ENCODE data around the gene COPS2.
A peak's percentile ranks its signal among the peaks of the same experiment; 100 is the strongest.
"Not testable (repeated sequence)": the region's sequence is repeated elsewhere in the genome, so short reads cannot be mapped to it uniquely, and the experiment has no call there.

Gene COPS2

DNA sequence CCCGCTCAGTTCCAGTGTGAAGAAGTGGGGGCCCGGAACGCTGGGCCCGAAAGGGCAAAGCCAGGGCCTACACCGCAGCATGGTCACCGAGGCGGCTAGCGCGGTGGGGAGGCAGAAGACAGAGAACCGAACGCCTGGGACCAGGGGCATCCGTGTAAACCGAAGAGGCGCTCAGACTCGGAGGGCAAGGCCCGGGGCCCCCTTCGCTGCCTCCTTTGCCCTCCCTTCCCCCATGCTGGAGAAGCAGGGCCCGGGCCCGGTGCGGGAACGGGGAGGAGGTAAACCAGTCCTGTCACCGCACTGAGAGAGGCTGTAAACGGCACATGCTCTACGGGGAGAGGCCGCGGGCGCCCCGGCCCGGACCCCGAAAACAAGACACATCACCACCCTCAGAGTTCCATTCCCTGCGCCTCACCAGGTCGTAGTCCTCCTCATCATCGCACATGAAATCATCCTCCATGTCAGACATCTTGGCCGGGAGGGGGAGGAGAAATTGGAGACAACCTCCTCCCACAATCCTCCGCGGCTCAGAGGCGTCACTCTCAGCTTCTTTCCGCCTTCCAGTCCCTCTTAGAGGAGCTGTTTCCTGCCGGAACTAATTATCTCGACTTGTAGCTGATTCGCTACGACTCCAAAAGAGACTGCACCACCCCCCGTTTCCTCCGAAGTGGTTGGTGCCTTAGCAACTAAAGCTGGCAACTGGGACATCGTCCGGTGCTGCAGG lies at the start of gene COPS2:
Gene COPS2 (minus strand): TSS at position 490 of the 724 bp plus-strand sequence. CDS start 21 bp downstream, at position 469.
- DNase-seq = peak; percentile 77 to 99 (median 93)

DNA sequence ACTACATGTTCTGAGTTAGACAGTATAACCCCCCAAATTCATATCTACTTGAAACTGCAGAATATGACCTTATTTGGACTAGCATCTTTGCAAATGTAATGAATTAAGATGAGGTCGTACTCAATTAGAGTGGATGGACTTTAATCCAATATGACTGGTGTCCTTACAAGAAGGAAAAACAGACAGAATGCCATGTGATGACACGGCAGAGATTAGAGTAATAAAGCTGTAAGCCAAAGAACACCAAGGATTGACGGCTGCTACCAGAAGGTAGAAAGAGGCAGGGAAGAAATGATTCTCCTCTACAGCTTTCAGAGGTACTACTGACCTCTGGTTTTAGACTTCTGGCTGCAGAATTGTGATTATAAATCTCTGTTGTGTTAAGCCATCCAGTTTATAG lies 44.9 kb upstream of the COPS2 start:
- no peak for DNase-seq

DNA sequence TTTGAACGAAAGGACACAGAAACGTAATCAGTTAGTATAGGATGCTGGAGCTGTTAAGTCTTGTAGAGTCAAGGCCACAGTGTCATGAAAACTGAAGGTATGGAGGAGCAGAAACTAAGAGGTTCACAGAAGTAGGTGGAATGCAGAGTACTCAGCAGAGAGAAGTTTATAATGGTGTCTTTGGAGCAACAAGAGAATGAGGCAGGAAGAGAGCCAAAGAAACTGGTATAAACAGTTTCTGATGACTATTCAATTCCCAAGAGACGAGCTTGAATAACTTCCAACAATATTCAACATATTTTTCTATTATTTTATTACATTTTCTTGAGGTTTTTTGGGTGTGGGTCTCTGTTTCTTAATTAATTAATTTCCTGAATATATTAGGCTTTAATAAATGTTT lies 44.3 kb upstream of the COPS2 start:
- no peak for DNase-seq

DNA sequence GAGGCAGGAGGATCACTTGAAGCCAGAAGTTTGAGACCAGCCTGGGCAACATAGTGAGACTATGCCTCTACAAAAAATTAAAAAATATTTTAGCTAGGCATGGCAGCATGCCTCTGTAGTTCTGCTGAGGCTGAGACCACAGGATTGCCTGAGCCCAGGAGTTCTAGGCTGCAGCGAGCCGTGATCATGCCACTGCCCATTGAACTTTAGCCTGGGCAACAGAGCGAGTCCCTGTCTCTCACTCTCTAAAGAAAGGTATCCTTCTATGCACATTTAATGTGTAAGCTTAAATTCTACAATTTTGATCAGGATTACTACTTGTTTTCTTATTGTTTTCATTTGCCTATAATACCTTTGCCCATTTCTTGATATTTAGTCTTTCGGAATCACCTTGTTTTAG lies 41.5 kb upstream of the COPS2 start:
- no peak for DNase-seq

DNA sequence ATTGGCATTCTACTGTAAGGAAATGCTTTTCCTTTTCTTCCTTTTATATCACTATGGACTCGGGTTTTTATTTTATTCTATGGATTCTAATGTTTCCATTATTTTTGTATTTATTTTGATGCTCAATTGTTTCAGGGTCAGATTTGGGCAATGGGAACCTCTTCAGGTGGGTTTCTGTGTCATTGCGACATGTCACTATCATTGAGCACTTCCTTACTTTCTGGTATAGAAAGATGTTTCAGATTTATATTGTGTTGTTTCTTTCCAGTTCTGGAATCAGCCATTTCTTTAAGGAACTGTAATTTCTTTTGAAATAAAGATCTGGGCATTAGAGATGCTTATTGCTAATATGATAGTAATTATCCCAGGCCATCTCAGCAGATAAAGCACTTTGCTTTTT lies 36.5 kb upstream of the COPS2 start:
- no peak for DNase-seq

DNA sequence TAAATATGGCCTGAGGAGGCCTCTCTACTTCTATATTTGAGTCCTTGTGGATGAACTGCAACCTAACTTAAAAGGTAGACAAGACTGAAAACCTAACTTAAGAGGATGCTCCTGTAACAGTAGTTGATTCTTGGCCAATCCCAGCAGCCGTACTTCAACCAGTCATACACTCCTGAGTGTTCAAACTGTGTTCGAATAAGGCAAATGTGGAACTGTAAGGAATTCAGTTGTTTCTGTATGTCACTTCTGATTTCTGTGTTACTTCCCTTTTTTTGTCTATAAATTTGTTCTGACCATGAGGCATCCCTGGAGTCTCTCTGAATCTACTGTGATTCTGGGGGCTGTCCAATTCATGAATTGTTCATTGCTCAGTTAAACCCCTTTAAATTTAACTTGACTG lies 35.2 kb upstream of the COPS2 start:
- DNase-seq = no peak

DNA sequence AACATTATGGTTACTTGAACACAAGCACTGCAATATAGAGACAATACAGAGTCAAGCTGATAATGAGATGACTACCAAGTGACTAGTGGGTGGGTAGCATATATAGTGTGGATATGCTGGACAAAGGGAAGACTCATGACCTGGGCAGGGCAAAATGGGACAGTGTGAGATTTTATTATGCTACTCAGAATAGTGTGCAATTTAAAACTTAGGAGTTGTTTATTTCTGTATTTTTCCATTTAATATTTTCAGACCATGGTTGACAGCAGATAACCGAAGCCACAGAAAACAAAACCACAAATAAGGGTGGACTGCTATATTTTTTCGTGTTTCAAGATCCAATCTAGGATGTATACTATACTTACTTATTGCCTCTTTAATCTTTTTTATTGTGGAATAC lies 34.2 kb upstream of the COPS2 start:
- no peak for DNase-seq

DNA sequence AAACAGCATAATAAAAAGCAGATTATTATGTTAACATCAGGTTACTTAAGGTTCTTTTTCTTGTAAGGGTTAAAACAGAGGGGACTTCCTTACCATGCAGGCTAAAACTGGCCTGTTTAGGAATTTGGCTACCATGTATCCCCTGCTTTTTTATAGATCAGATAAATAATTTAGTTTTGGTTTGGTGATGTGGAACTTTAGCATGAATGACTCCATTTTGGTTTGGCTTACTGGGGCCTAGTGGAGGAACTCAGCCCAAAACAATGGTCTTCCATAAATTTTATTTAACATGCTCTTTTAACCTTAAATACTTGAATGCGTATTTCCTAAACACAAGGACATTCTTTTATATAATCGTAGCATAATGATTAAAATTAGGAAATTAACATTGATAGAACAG lies 33.5 kb upstream of the COPS2 start:
- no peak for DNase-seq

DNA sequence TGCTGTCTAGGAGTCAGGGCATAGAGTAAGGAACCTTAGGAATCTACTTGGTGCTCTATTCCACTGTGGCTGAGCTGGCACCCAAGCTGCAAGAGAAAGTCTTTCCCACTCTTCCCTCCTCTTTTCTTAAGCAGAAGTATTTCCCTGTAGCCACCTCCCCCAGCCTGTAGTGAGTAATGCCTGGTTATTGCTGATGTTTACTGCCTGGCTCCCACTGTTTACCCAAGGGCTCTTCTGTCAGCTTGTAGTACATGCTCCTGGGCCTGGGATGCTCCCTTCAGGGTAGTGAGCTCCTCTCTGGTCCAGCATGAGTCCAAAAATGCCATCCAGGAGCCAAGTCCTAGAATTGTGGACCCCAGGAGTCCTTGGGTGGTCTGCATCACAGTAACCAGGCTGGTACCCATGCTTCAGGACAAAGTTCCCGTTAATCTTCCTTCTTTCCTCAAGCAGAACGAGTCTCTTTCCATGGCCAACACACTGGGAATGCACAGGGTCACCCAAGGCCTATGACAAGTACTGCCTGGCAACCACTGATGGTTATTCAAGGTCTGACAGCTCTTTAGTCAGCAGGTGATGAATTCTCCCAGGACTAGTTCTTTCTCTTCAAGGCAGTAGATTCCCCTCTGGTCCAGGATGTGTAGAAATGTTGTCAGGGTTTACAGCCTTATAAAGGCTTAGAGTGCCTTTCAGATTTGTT lies 32.3 kb upstream of the COPS2 start:
- DNase-seq = no peak

DNA sequence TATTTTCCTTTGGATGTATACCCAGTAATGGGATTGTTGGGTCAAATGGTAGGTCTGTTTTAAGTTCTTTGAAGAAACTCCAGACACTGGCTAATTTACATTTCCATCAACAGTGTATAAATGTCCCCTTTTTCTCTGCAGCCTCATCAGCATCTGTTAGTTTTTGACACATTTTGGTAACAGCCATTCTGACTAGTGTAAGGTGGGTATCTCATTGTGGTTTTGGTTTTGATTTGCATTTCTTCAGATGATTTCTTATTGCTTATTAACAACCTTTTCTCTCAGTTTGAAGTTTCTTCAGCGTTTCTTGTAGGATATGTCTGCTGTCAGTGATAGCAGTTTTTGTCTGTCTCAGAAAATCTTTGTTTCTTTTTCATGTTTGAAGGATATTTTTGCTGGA lies 30.1 kb upstream of the COPS2 start:
- no peak for DNase-seq

DNA sequence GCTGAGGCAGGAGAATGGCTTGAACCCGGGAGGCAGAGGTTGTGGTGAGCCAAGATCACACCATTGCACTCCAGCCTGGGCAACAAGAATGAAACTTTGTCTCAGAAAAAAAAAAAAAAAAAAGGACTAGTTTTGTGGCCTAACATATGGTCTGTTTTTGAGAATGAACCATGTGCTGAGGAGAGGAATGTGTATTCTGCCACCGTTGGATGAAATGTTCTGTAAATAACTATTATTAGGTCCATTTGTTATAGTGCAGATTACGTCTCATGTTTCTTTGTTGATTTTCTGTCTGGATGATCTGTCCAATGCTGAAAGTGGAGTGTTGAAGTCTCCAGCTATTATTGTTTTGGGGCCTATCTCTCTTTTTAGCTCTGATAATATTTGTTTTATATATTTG lies 28.3 kb upstream of the COPS2 start:
- not testable (repeated sequence) for DNase-seq

DNA sequence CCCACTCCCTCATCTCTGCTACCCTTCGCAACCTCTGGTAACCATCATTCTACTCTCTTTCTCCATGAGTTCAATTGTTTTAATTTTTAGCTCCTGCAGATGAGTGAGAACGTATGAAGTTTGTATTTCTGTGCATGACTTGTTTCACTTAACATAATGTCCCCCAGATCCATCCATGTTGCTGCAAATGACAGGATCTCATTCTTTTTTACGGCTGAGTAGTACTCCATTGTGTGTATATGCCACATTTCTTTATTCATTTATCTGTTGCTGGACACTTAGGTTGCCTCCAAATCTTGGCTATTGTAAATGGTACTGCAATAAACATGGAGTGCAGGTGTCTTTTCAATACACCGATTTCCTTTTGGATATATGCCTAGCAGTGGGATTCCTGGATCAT lies 26.7 kb upstream of the COPS2 start:
- DNase-seq = no peak

DNA sequence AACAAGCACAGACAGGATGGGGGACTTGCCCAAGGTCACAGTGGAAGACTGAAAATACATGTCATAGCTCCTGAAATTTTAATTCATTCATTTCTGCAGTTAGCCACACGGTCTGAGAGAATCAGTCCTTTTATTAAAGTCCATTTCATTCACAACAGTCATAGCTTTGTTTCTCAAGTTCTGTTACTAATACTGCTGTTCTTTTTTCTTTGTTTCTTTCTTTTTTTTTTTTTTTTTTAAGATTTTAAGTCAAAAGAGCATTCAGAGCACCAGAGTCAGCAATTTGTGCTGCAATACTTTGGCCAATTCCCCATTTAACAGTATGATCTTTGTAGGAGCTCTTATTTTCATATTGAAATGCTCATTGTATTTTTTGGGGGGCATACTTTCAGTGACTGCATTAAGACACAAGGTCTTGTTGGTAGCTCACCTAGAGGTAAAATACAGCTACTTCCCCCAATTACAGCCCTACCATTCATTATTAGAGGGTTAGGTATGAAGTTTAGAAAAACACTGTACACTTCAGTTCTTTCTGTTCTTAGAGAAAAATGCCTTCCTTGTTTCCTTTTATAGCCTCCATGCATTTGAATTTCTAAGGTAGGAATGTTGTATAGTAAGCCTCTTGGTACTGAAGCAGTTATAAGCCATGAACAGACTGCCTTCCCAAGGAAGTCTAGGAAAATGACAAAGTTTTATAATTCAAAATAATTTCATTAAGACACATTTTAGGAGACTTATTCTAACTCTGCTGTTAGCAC lies 24.2 kb upstream of the COPS2 start:
- DNase-seq = no peak

DNA sequence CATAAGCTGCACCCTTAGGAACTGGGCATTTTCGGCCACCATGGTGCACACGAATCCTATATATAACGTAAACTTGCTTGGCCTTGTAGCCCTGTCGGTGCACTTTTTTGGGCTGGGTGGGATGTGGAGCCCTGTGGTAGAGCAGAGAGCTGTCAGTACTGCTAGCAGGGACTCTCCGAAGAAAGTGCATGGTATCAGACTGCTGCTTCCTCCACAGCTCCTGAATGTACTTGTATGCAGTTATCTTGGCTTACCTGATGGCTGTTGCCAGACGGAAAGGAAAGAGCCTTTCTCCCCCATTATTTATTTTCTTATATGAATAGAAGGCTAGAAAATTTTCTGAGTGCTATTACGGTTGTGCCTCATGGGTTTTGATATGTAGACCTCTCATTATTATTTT lies 23.1 kb upstream of the COPS2 start:
- no peak for DNase-seq

DNA sequence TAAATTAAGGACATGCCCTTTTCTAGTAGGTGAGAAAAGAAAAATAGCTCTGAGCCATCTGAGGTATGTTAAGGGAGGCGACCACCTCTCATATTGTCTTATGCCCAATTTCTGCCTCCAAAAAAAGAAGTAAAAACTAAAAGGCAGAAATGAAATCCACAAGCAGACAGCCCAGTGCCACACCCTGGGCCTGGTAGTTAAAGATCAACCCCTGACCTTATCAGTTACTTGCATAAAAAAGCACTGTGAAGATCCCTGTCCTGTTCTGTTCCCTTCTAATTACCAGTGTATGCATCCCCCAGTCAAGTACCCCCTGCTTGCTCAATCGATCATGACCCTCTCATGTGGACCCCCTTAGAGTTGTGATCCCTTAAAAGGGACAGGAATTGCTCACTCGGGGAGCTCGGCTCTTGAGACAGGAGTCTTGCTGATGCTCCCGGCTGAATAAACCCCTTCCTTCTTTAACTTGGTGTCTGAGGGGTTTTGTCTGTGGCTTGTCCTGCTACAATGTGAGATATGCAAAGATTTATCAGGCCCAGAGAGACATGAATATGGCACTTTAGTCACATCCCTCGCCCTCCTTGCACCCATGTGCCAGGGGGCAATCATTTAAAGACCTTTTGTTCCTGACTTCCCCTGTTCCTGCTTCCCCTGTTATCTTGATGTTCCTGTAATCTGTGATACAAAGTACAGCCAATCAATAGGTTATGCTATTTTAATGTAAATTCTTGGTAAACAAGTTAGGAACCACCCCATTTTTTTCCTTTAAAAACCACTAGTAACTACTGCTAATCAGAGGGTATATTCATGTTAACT lies 20.4 kb upstream of the COPS2 start:
- DNase-seq = not testable (repeated sequence)

DNA sequence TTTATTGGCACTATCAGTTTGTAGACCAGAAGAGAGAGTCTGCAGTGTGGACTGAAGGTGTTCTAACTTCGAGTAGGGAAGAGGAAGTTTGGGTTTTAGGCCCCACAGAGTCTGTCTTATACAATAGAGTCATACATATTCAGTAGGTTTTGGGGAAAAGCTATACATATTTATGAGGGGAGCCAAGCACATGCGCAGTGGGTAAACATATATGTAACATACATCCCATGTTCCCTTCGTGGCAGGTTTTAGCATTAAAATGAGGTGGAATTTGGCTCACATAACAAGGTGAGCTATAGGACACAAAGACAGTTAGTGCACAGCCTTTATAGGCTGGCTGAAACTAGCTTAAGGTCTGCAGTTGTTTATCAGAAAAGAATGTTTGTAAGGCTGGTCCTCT lies 19.5 kb upstream of the COPS2 start:
- no peak for DNase-seq

DNA sequence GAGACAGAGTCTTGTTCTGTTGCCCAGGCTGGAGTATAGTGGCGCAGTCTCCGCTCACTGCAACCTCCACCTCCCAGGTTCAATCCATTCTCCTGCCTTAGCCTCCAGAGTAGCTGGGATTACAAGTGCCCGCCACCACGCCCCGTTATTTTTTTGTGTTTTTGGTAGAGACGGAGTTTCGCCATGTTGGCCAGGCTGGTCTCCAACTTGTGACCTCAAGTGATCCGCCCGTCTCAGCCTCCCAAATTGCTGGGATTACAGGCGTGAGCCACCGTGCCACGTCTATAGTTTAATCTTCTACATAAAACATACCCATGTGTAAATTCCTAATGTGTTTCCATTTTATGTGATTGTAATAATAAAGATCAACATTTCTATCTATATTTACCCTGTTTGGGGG lies 16.4 kb upstream of the COPS2 start:
- DNase-seq = no peak

DNA sequence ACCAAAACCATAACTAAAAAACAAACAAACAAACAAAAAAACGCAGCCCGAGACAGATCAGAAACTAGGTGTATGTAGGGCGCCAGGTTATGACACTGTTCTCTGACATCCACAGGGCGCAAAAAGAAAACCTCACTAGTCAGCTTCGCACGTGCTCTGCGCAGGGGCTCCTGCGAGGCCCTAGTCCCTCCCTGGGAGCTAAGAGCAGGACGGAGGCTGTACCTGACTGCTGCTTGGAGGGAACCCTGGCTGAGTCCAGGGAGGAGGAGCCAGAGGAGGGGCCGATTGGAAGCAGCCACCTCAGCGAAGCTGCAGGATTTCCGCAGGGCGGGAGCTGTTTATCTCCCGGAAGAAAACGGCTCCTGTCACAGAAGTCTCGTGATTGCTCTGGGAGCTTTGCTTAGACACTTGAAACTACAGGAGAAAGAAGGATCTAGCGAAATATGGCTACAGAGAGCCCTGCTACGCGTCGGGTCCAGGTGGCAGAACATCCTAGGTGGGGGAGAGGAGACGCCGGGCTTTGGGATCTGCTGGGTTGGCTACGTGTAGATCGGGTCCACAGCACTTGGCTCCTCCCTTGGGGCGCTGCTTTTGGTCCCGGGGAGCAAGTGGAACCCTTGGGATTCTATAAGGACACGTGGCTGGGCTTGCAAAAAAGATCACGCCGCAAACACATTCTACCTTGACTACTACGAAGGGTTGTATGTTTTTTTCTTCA lies 14.6 kb upstream of the COPS2 start, which contains the start of gene GALK2:
Gene GALK2 (plus strand): TSS at position 368 of the 718 bp plus-strand sequence. CDS start 76 bp downstream, at position 444.
- DNase-seq = peak; percentile 14 to 87 (median 67)

DNA sequence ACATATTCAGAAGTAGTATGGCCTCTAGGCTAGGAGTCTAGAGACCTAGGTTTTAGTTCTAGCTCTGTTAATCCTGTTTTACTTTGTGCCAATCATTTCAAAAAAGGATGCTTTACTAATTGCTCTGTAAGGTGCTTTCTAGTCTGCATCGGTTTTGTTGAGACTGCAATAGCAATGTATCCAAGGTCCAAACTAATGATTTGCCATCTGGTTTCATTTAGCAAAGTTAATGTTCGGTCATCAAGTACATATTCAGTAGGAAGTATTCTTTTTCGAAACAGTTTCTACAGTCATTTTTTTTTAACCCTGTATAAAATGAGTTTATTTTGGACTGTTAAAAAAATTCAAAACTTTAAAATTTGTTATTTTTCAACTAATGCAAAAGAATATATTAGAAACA lies 12.6 kb upstream of the COPS2 start:
- no peak for DNase-seq

DNA sequence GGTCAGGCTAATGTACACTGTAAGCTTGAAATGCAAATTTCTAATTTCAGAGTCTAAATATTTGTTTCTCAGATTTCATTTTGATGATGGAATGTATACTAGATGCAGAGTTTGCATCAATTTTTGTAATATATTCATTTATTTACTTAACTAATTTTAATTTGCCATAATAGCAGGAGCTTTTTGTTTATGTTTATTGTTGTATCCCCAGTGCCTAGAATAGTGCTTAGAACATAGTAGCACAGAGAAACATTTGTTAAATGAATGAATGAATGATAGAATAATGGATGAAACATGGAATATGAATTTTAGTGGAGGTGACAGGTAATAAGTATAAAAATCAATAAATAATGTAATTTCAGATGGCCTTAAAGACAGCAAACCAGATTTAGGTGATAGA lies 9.5 kb upstream of the COPS2 start:
- no peak for DNase-seq

DNA sequence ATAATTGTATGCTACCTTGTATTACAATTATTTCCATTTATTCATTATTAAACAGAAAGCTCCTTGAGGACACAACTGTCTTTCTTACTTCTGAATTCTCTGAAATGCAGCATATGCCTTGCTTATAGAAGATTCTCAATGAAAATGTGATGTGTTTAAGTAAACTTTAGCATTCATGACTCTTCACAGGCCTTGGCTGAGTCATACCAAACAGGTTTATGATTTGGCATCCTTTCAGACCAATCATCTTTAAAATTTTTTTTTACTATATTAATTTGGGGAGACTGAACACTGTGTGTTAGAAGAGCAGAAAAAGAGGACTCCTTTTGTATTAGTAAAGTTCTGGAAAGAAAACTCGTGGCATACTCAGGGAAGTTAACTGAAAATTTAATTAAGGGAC lies 8.3 kb upstream of the COPS2 start:
- DNase-seq = no peak
